Ascending aorta (tissue), 2 donors: ENCODE results near the gene CLEC10A. TPM values are rescaled to one million over a fixed set of nuclear protein-coding genes. Genes with fewer than 3 reads are reported as not detected.
A peak's percentile ranks its signal among the peaks of the same experiment; 100 is the strongest.
"Not testable (repeated sequence)": the region's sequence is repeated elsewhere in the genome, so short reads cannot be mapped to it uniquely, and the experiment has no call there.

ENCODE experiments used
- DNase-seq, 2 donors: peaks; one replicate each; pipeline ENCODE4 v3.0.0-alpha.2; 2019; ENCODE audit warnings: low spot score in 2 of 2
- H3K27ac ChIP-seq, 2 donors: fragments of 200-600 bp; sonication (generic); one replicate each; pipeline ENCODE4 v1.5.1; 2016 to 2017; ENCODE audit warnings: mild to moderate bottlenecking in 1 of 2
- H3K27me3 ChIP-seq: fragments of 200-600 bp; sonication (generic); one replicate; pipeline ENCODE4 v1.5.1; 2017
- H3K36me3 ChIP-seq, 2 donors: fragments of 200-600 bp; sonication (generic); one replicate each; pipeline ENCODE4 v1.5.1; 2016
- H3K4me1 ChIP-seq, 2 donors: fragments of 200-600 bp; sonication (generic); one replicate each; pipeline ENCODE4 v1.5.1; 2016 to 2017; ENCODE audit warnings: mild to moderate bottlenecking in 1 of 2
- H3K4me3 ChIP-seq, 2 donors: fragments of 200-600 bp; sonication (generic); one replicate each; pipeline ENCODE4 v1.5.1; 2016 to 2017; ENCODE audit warnings: mild to moderate bottlenecking in 1 of 2
- H3K9me3 ChIP-seq, 2 donors: fragments of 200-600 bp; sonication (generic); one replicate each; pipeline ENCODE4 v1.5.1; 2016
- CTCF ChIP-seq, 3 experiments: fragments of 200-600 bp in 2 of 3; fragments of 450-650 bp in 1 of 3; sonication (generic) in 2 of 3; IDR thresholded peaks; one replicate each; pipeline ENCODE4 v1.5.1; 2016 to 2019; ENCODE audit warnings: antibody characterized with exemption in 3 of 3, mild to moderate bottlenecking in 1 of 3, moderate library complexity in 1 of 3
- intact Hi-C: fragments of 100-400 bp; cut with DNase I; formaldehyde crosslinking; loops from one replicate; pipeline ENCODE4 v1.15.1; 2023
- total RNA-seq: library from RNA; depleted of rRNA; stranded (reverse); fragments of >200 nt; gene quantifications from one replicate; pipeline ENCODE4 v1.1.0, GENCODE V29; 2016

Gene CLEC10A
- total RNA-seq, 1 donor from 2014 or later = 29.8 TPM

- DNase-seq = no peak
- TF ChIP-seq CTCF (IDR thresholded peaks at IDR 0.05) = no peak
- Histone ChIP-seq H3K4me3 (no peak overlapping the region), H3K27ac (no peak overlapping the region), H3K27me3 (no peaks in the 10 kb centered on the region), H3K4me1 (no peaks in the 10 kb centered on the region), H3K36me3 (no peaks in the 10 kb centered on the region), H3K9me3 (no peaks in the 10 kb centered on the region)
- intact Hi-C loops = no loop called here
Observed at GRCh38 chr17:7123844-7124243, 43.8 kb upstream of the CLEC10A start.

GRCh38 chr17:7122381-7122780 lies 42.3 kb upstream of the CLEC10A start:
- Histone ChIP-seq H3K27me3 (no peaks in the 10 kb centered on the region), H3K36me3 (no peaks in the 10 kb centered on the region), H3K4me3 (no peak overlapping the region), H3K27ac (no peak overlapping the region), H3K9me3 (no peaks in the 10 kb centered on the region), H3K4me1 (no peaks in the 10 kb centered on the region)
- no peak for TF ChIP-seq CTCF (IDR thresholded peaks at IDR 0.05)
- intact Hi-C loops = no loop called here
- no peak for DNase-seq

- H3K9me3 ChIP-seq, H3K4me1 ChIP-seq, DNase-seq, H3K36me3 ChIP-seq, H3K27me3 ChIP-seq, intact Hi-C loops, H3K4me3 ChIP-seq: not testable (repeated sequence)
- peak overlapping the region in 1 of 2 donors; percentile 28 for H3K27ac ChIP-seq
Observed at GRCh38 chr17:7120635-7121034, 40.6 kb upstream of the CLEC10A start.

DNA sequence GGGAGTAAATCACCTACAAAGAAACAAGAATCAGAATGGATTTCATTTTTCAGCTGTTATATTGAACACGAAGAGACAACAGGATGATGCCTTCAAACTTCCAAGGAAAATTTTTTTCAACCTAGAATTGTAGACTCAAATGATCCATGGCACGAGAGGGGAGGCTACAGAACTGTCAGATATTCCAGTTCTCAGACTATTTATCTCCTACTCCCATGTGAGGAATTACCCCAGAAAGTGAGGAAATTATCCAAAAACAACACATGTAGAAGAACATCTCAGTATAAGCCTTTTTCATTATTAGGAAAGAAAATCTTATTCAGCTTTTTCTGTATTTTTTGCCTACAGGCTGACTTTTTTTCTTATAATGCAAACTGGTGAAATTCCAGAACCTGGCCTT lies 40.1 kb upstream of the CLEC10A start:
- no peak overlapping the region for H3K4me3 ChIP-seq
- intact Hi-C loops = no loop called here
- no peak for DNase-seq
- no peaks in the 10 kb centered on the region for H3K4me1 ChIP-seq
- no peaks in the 10 kb centered on the region for H3K9me3 ChIP-seq
- no peak overlapping the region for H3K27ac ChIP-seq
- TF ChIP-seq CTCF (IDR thresholded peaks at IDR 0.05) = no peak
- no peaks in the 10 kb centered on the region for H3K27me3 ChIP-seq
- no peaks in the 10 kb centered on the region for H3K36me3 ChIP-seq

- Histone ChIP-seq H3K4me1 (no peaks in the 10 kb centered on the region), H3K9me3 (no peaks in the 10 kb centered on the region), H3K4me3 (no peak overlapping the region), H3K27ac (no peak overlapping the region), H3K36me3 (no peaks in the 10 kb centered on the region), H3K27me3 (no peaks in the 10 kb centered on the region)
- intact Hi-C loops = no loop called here
- TF ChIP-seq CTCF (IDR thresholded peaks at IDR 0.05) = no peak
- no peak for DNase-seq
Observed at GRCh38 chr17:7119314-7119713, 39.3 kb upstream of the CLEC10A start.

DNA sequence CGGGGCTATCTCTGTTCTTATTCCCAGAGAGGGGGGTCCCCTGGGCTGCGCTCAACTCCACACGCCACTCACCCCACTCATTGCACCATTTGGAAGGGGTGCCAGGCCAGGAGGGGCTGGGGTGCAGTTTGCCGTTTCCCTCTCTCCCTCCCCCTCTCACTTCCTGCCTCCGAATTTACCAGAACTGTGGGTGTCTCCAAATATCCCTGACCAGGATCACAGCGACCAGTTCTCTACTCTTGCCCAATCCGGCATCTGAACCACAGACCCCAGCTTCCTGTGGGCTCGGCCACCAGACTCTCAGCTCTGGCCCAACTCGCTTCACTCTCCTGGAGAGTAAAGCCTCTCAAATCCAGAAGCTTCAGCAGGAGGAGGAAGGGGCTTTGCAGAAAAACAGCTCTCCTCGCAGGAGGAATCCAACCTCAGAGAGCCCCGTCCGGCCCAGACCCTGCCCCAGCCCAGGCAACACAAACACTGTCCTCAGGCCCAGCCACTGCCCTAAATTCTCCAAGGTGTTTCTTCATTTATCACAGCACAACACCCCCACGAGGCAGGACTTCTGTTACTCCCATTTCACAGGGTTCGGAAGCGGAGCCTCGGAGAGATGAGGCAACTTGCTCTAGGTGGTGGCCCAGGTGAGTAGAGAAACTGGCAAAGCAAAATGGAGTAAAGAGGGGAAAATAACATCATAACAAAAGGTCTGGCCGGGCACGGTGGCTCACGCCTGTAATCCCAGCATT lies 35.0 kb upstream of the CLEC10A start:
- no peak for TF ChIP-seq CTCF (IDR thresholded peaks at IDR 0.05)
- Histone ChIP-seq H3K4me1 (no peaks in the 10 kb centered on the region), H3K27me3 (no peaks in the 10 kb centered on the region), H3K4me3 (no peak overlapping the region), H3K27ac (no peak overlapping the region), H3K36me3 (no peaks in the 10 kb centered on the region), H3K9me3 (no peaks in the 10 kb centered on the region)
- no peak for DNase-seq
- intact Hi-C loops = no loop called here
